Left renal cortex interstitium (tissue), 4 donors: ENCODE data around the gene AIMP1. TPM values are rescaled to one million over a fixed set of nuclear protein-coding genes. Genes with fewer than 3 reads are reported as not detected.

Source experiments
- DNase-seq, 4 donors: peaks; one replicate each; pipeline ENCODE4 v3.0.0-alpha.2; 2013; ENCODE audit warnings: low read depth in 4 of 4, low spot score in 2 of 4, missing footprints in 1 of 4
- polyA plus RNA-seq, 4 donors: library from polyadenylated mRNA; unstranded; fragments of 120-200 nt; gene quantifications; one replicate each; pipeline ENCODE4 v1.2.1, GENCODE V29; 2013; ENCODE audit not compliant: insufficient read length in 4 of 4

The AIMP1 gene
- 10 to 100 TPM; 66.6 to 88.2 (median 71.7) TPM for polyA plus RNA-seq

DNA sequence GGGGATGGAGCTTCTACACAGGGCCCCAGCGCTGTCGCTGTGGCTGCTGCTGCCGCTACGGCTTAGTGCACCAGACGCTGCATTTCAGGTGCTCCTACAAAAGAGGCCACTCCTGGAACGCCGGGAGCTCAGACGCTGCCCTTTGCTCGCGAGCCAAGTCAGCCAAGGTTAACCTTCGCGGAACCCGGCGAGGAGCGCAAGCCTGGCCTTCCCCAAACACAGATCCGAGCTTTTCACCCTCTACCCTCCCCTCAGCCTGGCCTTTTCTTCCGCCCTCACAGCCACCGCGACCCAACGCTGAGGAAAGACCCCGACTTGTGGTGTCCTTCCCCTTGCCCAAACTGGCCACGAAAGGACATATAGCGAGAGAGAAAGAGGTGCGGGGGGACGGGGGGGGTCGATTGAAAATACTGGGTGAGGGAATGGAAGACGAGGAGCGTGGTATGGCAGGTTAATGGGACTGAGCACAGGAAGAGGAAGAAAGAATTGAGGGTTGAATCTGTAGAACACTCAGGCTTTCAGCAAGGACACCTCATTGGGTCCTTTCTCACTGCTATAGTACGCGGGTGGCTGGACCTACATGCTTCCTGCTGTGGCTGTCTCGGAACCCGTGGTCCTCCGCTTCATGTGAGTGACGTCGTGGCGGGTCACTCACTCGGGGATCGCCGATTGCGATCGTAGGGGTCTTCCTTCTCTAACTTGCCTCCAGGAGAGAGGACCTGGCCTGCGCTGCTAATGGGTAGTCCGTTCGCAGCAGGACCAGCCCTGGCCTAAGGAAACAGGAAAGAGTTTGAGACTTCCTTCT, at the start of gene AIMP1, which contains the start of gene TBCK:
Gene AIMP1, plus strand, starts transcription at position 583 of the 805 bp plus-strand sequence. CDS start 8,460 bp downstream, outside the sequence.
Gene TBCK, minus strand, starts transcription at position 242 of the 805 bp plus-strand sequence. CDS start 7,249 bp downstream, outside the sequence.
- DNase-seq, result peak; percentile 94 to 98 (median 95)

GRCh38 chr4:106268786-106269185, 47.6 kb upstream of the AIMP1 start:
- DNase-seq, result no peak

- DNase-seq, result no peak
Measured at GRCh38 chr4:106269711-106270110, 46.6 kb upstream of the AIMP1 start.

GRCh38 chr4:106270736-106271135, 45.6 kb upstream of the AIMP1 start:
- DNase-seq, result no peak

DNA sequence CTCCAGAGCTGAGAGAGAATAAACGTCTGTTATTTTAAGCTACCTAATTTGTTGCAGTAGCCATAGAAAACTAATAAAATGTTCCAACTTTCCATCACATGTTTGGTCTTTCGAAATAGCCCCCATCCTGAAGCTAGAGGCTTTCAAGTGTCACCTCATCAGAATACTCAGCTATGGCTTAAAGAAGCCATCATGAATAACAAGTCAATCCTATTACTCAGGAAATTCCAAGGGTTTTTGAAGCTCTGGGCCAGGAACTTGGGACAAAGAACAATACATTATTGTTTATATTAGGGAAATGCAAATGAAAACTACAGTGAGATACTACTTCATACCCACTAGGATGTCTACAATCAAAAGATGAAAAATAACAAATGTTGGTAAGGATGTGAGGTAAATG, 42.5 kb upstream of the AIMP1 start:
- no peak for DNase-seq

GRCh38 chr4:106277140-106277675, 39.1 kb upstream of the AIMP1 start:
- no peak for DNase-seq

DNA sequence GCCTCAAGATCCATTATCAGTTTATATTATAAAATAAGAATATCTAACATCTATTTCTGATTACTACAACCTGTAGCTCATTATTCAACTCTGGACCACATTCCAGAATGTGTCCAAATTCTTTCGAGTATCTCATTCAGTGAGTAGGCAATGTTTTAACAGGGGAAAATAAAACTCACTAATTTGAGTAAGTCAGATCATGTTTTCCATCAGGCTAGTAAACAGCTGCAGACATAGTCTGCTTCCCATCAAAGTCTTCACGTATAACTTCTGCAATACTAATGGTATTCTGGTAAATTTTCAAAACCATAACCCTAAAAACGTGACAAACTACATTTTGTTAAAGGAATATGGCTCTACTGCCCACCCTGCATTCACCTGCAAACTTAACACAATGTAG, 32.1 kb upstream of the AIMP1 start:
- no peak for DNase-seq

GRCh38 chr4:106286611-106287010, 29.7 kb upstream of the AIMP1 start:
- DNase-seq, result no peak

DNA sequence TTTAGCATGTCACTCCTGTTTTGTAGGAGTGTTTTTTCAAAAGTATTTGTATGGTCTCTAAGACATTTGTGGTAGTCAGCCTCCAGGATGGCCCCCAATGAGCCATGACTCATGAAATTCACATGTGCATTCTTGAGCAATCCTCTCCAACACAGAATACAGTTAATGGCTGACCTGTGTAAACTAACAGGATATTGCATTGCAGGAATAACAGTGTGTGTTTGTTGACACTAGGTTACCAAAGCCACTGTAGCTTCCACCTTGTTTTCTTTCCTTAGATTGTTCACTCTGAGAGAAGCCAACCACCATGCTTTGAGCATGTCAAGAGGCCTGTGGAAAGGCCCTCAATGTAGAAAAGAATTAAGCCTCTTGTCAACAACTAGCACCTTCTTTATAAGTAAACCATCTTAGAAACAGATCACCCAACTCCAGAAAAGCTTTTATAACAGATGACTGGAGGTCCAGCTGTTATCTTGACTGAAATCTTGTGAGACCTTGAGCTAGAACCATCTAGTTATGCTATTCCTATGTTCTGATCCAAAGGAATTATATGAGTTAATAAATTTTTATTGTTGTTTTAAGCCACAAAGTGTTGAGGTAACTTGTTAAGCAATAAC, 28.9 kb upstream of the AIMP1 start:
- peak in 2 of 4 donors; percentile 13 to 15 for DNase-seq

DNA sequence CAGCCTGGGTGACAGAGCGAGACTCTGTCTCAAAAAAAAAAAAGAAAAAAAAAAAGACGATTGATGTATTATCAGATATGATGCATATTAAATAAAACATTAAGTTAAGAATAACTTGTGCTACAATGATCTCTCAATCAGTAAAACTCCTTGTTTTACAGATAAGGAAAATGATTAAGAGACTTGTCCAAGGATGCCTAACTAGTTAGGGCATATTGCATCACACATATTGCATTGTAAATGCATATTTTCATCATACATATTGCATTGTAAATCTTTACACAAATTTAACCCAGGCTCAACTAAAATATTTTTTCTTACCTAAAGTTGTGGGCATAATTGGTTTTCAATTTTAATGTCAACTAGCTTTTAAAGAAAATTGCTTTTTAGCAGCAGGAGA, 26.6 kb upstream of the AIMP1 start:
- no peak for DNase-seq

- no peak for DNase-seq
Measured at GRCh38 chr4:106291678-106292077, 24.7 kb upstream of the AIMP1 start.

GRCh38 chr4:106294062-106294461, 22.3 kb upstream of the AIMP1 start:
- DNase-seq, result no peak

DNA sequence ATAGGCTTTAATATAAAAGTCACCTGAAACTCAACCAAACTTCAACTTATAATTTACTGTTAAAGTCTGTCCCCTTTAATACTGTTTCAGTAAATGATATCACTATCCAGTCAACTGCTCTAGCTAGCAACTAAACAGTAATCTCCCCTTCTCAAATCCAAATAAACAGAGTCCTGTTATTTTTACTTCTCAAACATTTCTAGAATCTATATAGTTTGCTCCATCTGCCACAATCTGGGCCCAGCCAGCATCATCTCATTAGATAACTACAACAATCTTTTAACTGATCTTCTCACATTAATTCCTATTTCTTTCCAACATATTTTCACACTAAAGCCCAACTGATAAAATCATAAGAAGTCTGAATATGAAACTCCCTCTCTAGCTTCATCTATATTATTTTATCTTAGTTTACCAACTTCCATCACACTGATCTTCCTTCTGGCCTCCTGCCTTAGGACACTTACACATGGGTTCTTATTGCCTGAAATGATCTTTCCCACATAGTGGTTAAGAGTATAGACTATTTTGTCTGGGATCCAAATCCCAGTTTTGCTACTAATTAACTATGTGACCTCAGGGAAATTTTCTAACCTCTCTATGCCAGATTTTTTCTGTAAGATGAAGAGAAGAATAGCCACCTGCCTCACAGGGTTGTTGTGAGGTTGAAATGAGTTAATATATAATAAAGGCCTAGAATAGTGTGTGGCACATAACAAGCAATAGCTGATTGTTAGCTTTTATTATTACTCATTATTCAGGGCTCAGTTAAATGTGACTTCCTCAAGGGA, 18.9 kb upstream of the AIMP1 start:
- DNase-seq, result no peak

DNA sequence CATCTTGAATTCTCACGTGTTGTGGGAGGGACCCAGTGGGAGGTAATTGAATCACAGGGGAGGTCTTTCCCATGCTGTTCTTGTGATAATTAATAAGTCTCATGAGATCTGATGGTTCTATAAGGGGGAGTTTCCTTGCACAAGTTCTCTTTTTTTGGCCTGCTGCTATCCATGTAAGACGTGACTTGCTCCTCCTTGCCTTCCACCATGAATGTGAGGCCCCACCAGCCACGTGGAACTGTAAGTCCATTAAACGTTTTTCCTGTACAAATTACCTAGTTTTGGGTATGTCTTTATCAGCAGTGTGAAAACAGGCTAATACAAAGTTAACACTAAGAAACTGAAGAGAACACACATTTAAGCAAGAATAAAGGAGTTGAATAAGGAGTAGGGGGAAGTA, 16.4 kb upstream of the AIMP1 start:
- no peak for DNase-seq

GRCh38 chr4:106301393-106302061, 14.8 kb upstream of the AIMP1 start:
- no peak for DNase-seq

DNA sequence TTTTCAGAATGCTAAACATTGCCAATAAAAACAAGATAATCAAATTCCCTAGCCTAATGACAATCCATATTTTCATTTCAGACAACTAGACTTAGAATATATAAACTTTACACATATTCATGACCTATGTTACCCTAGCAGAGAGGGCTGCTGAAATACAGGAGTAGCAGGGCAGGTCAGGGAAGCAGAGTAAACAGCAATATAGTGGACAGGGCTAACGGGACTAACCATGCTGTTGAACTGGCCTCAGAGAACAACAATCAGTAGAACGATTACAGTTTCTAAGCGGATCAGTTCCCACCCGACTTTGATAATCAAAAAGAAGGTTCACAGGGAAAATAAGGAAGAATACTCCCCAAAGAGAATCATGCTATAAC, 14.3 kb upstream of the AIMP1 start:
- no peak for DNase-seq

- no peak for DNase-seq
Measured at GRCh38 chr4:106303548-106304281, 12.6 kb upstream of the AIMP1 start.

DNA sequence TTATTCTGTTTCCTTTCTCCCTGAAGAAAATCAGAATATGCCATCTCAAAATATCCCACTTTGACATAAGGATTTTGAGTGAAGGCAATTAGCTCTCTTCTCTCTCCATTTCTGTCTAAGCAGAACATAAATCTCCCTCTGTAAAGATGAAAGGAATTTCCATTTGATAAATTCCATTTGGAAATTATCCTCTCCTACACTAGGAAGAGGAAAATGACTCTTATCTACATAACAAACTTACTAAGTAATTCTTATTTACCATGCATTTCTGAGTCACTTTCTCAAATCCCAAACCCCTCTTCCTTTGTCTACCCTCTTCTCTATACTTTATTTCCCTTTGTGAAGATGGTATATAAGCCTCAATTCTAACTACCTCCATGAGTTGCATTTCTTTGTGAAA, 11.7 kb upstream of the AIMP1 start:
- DNase-seq, result no peak

DNA sequence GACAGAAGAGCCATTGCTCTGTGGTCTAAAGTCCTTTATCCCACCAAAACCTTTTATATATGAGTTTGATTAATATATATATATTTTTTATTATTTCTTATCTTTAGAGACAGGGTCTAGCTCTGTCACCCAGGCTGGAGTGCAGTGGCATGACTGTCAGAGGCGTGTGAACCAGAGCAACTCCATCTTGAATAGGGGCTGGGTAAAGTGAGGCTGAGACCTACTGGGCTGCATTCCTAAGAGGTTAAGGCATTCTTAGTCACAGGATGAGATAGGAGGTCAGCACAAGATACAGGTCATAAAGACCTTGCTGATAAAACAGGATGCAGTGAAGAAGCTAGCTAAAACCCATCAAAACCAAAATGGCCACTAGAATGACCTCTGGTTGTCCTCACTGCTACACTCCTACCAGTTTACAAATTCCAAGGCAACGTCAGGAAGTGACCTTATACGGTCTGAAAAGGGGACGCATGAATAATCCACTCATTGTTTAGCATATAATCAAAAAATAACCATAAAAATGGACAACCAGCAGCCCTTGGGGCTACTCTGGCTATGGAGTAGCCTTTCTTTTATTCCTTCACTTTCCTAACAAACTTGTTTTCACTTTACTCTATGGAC, 10.8 kb upstream of the AIMP1 start:
- no peak for DNase-seq
